Kidney tubule cell (primary cell): Measurements from ENCODE around the gene CSAG3.
"Not testable (repeated sequence)": the region's sequence is repeated elsewhere in the genome, so short reads cannot be mapped to it uniquely, and the experiment has no call there.

Source experiments
- DNase-seq: peaks from one replicate; pipeline ENCODE4 v3.0.0-alpha.2; 2018; ENCODE audit warnings: low spot score

The CSAG3 gene

GRCh38 chrX:152758918-152759317, at the start of gene CSAG3:
CSAG3 (plus strand) TSS chrX:152759218.
- not testable (repeated sequence) for DNase-seq

DNA sequence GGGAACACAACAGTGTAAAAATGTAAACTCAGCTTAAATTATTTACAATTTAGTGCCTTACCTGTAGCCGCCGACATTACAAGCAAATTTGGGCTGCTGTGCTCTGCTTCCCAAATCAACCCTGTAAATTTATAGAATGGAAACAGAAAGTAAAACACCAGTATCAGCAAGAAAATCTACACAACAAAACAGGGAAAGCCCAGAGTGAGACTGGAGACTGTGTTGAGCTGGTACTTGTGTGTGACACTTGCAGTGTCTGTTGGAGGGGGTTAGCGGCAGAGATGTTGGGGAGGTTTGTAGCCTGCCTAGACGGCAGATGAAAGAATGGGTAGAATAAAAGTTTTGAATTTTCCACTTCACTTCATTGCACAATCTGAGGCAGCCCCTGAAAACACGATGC, 45.8 kb upstream of the CSAG3 start:
- DNase-seq, result not testable (repeated sequence)

- not testable (repeated sequence) for DNase-seq
Observed at GRCh38 chrX:152713815-152714787, 44.9 kb upstream of the CSAG3 start, which contains the start of gene MAGEA2B. MAGEA2B (plus strand) TSS chrX:152714628; CDS start chrX:152717107, 2,479 bp downstream.

DNA sequence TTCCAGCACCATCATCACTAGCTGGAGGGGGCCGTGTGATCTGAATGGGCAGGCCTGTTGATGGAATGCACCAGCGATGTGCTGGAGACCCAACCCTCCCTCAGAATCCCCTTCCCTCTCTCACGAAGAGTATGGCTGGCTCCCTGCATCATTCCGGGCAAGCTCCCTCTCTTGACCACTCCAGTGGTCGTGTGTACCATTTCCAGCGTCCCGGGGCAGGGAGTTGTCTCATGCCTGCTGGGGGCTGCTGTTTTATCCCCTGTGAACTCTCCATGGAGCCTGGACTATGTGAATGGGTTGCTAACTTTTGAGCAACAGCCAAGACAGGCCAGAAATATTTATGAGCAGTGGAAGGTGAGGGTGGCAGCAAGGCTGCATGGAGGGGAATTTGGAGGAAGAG, 33.6 kb upstream of the CSAG3 start:
- no peak for DNase-seq

- DNase-seq, result no peak
Observed at GRCh38 chrX:152733261-152733975, 25.6 kb upstream of the CSAG3 start, which contains the start of the genes CSAG1 and MAGEA12. CSAG1 (minus strand) TSS chrX:152733721; CDS start chrX:152732460, 1,261 bp downstream. MAGEA12 (plus strand) TSS chrX:152733757; CDS start chrX:152736162, 2,405 bp downstream.

GRCh38 chrX:152734143-152734858, 24.7 kb upstream of the CSAG3 start:
- DNase-seq, result not testable (repeated sequence)

GRCh38 chrX:152735101-152735500, 23.9 kb upstream of the CSAG3 start:
- no peak for DNase-seq

DNA sequence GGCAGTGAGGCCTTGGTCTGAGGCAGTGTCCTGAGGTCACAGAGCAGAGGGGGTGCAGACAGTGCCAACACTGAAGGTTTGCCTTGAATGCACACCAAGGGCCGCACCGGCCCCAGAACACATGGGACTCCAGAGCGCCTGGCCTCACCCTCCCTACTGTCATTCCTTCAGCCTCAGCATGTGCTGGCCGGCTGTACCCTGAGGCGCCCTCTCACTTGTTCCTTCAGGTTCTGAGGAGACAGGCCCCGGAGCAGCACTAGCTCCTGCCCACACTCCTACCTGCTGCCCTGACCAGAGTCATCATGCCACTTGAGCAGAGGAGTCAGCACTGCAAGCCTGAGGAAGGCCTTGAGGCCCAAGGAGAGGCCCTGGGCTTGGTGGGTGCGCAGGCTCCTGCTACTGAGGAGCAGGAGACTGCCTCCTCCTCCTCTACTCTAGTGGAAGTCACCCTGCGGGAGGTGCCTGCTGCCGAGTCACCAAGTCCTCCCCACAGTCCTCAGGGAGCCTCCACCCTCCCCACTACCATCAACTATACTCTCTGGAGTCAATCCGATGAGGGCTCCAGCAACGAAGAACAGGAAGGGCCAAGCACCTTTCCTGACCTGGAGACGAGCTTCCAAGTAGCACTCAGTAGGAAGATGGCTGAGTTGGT, 23.0 kb upstream of the CSAG3 start:
- DNase-seq, result no peak

- DNase-seq, result not testable (repeated sequence)
Observed at GRCh38 chrX:152736528-152736927, 22.5 kb upstream of the CSAG3 start.

GRCh38 chrX:152738560-152738959, 20.5 kb upstream of the CSAG3 start:
- no peak for DNase-seq

DNA sequence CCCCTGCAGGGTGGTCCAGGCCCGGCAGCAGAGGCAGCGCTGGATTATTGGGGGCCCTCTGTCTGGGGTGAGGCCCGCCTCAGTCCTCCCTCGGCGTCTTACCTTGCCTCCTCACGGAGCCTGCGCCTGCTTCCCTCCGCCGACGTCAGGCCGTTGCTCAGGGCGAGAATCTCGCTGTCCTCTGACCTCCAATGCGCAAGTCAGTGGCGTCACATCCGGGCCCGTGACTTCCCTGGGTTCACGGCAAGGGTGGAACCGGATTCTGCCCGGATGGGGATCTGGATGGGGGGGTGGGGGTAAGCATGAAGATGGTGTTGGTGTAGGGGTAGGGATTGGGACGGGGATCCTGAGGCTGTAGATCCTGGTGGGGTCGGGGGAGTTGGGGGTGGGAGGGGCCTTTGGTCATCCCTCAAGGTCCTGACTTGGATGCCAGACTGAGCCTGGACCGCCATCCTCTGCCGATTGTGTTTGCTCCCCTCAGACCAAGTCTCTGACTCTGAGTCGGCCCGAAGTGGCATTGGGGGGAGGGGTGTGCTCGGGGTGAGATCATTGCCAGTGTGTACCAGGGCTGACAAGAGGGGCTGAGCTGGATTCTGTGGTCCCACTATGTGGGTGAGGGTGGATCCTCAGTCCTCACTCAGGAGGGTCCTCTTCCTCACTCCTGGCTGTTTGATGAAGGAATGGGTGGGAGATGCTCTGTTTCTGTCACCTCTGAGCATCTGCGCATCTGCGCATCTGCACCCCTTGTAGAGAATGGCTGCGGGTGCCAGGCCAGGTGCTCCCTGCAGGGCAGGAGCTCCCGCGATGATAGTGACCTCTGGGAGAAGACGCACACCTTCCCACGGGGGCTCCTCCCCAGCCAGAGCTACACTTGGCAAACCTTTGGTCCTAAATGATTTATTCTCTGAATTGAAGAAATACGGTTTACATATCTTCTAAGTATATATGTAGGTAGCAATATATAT, 5.0 kb upstream of the CSAG3 start, which contains the start of gene MAGEA2:
MAGEA2 (minus strand) TSS at position 157 of the 965 bp plus-strand sequence. CDS start 2,479 bp downstream, outside the sequence.
- not testable (repeated sequence) for DNase-seq

- not testable (repeated sequence) for DNase-seq
Observed at GRCh38 chrX:152754871-152755270, 4.1 kb upstream of the CSAG3 start.

GRCh38 chrX:152759544-152759943, 526 bp downstream of the CSAG3 start:
- not testable (repeated sequence) for DNase-seq

GRCh38 chrX:152761582-152761981, 2.6 kb downstream of the CSAG3 start:
- DNase-seq, result not testable (repeated sequence)

GRCh38 chrX:152766562-152766961, 7.5 kb downstream of the CSAG3 start:
- not testable (repeated sequence) for DNase-seq

- DNase-seq, result not testable (repeated sequence)
Observed at GRCh38 chrX:152769549-152770289, 10.7 kb downstream of the CSAG3 start, which contains the start of gene MAGEA6. MAGEA6 (minus strand) TSS chrX:152769689; CDS start chrX:152767650, 2,039 bp downstream.

DNA sequence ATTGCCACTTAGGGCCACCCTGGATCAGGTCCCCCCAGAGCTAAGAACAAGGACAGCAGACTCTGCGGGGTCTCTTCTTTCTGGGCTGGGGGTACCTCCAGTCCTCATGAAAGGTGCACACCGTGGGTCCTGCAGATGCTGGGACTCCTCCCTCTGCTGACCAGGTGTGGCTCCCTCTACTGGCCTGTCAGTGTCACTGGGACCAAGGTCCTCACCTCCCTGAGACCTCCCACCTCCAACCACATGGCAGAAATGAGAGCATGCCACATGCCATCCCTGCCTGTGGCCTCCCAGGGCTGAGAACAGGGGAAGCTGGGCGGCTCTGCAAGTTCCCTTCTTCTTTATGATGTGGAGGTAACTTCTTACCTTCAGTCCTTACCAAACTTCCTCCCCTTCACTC, 28.0 kb downstream of the CSAG3 start:
- DNase-seq, result not testable (repeated sequence)

- no peak for DNase-seq
Observed at GRCh38 chrX:152798945-152799344, 39.9 kb downstream of the CSAG3 start.

- DNase-seq, result no peak
Observed at GRCh38 chrX:152806035-152806434, 47.0 kb downstream of the CSAG3 start.
